Right renal cortex interstitium (tissue), 3 donors: Measurements from ENCODE around the gene KCNAB1. TPM values are rescaled to one million over a fixed set of nuclear protein-coding genes. Genes with fewer than 3 reads are reported as not detected.

Experiments
- DNase-seq, 3 donors: peaks; one replicate each; pipeline ENCODE4 v3.0.0-alpha.2; 2013; ENCODE audit warnings: low read depth in 3 of 3, low spot score in 2 of 3
- polyA plus RNA-seq, 3 donors: library from polyadenylated mRNA; unstranded; fragments of 120-200 nt; gene quantifications; one replicate each; pipeline ENCODE4 v1.2.1, GENCODE V29; 2013; ENCODE audit not compliant: insufficient read length in 3 of 3

KCNAB1 gene
- polyA plus RNA-seq, 3 donors, result 2.9 to 3.7 (median 3.0) TPM

DNA sequence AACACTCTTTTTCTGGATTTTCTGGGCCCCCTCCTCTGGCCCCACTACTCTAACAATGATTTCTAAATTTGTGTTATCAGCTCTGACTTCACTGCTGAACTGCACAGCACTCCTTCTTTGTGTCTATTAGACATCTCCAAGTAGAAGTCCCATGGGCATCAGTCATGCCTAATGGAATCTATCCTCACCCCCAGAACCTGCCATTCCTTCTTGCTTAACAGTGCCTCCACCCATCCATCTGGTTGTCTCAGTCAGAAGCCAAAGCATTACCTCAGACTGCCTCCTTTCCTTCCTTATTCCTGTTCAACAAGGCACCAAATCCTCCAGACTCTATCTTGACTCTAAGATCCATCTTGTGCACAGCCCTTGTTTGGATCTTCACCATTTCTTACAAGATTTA is 398.3 kb downstream of the KCNAB1 start:
- no peak for DNase-seq

- DNase-seq, result no peak
These were observed 399.4 kb downstream of the KCNAB1 start for GRCh38 chr3:156519758-156520162.

DNA sequence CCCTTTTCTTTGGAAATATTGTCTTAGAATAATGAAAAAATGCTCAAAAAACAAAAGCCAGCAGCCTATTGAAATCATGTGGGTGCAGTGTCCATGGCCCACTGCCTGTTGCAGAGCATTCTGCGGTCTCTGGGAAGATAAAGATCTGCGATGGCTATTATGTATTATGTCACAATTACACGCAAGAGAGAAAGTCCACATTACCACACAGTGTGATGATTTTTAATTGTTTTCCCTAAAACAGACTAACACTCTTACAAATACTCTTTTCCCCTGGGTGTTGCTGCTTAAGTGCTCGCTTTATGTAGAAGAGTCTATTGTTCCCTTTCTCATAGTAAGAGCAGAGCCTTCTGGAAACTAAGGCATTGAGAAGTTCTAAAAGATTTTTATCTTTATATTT is 402.3 kb downstream of the KCNAB1 start:
- no peak for DNase-seq

DNA sequence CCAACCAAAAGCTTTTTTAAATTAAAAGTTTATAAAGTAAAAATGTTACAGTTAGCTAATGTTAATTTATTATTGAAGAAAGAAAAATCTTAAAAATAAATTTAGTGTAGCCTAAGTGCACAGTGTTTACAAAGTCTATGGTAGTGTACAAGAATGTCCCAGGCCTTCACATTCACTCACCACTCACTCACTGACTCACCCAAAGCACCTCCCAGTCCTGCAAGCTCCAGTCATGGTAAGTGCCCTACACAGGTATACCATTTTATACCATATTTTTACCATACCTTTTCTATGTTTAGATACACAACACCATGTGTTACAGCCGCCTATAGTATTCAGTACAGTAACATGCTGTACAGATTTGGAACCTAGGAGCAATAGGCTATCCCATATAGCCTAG is 405.4 kb downstream of the KCNAB1 start:
- no peak for DNase-seq

DNA sequence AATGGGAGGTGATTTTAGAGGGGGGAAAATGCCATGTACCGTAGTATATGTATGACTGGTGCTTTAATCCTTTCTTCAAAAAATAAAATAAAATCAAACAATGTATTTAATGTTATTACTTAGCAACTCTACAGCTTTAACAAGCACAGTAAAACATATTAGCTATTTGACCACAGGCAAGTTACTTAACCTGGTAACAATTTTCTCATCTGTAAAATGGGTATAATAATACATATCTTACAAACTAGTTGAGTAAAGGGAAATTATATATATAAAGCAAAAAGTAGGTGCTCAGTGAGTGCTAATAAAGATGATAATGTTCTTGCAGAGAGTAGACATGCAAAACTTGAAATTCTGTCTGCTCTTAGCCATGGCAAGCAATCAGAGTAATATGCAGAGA is 406.7 kb downstream of the KCNAB1 start:
- no peak for DNase-seq

DNA sequence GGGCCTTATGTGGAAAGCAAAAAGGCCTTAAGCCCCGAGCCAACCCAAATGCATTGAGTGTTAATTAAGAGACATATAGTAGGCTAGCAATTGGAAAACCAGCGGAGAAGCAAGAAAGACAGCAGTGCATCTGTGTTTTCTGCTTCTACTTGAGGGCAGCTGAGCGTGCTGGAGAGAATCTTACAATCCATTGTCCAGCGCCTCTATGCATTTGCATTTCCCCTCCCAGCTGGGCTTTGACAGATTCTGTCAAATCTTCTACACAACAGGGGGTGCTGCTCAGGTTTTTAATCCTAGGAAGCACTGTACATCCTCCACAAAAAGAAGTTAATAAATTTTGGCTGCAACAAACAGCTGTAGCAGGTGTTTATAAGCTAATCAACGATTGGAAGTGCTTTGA is 410.6 kb downstream of the KCNAB1 start:
- DNase-seq, result no peak

- DNase-seq, result no peak
These were observed 412.4 kb downstream of the KCNAB1 start for GRCh38 chr3:156532730-156533129.

- DNase-seq, result no peak
These were observed 412.8 kb downstream of the KCNAB1 start for GRCh38 chr3:156533205-156533604.

DNA sequence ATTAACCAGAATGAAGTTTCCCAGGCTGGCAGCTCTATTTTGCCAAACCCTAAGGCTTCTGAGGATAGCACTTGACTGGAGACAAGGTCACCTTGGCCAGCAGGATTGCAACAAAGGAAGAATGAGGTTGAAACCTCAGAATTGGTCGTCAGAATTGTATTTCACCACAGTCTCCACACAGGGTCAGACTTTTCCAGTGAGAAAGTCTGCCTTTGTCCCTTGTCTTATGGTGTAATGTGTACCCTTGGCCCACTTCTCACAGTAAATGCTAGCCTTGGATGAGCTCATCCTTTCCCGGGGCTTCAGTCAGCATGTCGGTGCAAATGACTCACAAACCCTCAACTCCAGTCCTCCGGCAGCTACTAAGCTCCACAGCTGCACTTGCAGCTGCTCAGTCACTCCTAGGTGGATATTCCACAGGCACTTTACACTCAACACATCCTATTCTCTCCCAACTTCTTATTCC is 414.8 kb downstream of the KCNAB1 start:
- peak in 2 of 3 donors; percentile 27 to 47 for DNase-seq

- no peak for DNase-seq
These were observed 415.4 kb downstream of the KCNAB1 start for GRCh38 chr3:156535798-156536197.

DNA sequence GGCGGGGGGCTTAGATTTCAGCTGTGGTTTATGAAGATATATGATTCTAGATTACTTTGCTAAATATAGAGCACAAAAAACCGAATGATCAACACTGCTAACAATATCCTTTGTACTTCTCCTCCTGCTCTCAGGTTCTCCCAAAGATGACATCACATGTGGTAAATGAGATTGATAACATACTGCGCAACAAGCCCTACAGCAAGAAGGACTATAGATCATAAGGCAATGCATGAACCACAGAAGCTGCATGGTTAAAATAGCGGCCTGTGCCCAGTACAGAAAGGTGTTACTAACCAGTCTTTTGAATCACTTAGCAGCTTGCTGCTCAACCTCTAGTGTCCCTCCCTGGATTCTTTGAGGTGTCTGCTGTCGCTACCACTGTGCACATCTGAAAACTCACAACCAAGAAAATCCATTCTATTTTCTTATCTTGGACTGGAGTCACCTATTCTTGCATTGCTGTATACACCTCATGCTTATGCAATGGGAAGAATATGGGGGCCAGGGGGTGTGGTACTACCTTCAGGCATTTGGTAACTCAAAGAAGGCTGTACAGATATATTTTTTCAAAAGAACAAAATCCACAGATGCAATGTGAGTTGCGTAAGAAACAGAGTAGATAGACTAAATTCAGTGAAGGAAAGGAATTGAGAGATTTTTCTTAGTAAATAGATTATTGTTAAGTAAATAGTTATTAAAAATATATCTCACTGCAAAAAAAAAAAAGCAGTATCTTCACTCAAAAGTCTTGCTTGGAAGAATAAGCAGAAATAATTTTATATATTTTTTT is 416.3 kb downstream of the KCNAB1 start:
- no peak for DNase-seq

DNA sequence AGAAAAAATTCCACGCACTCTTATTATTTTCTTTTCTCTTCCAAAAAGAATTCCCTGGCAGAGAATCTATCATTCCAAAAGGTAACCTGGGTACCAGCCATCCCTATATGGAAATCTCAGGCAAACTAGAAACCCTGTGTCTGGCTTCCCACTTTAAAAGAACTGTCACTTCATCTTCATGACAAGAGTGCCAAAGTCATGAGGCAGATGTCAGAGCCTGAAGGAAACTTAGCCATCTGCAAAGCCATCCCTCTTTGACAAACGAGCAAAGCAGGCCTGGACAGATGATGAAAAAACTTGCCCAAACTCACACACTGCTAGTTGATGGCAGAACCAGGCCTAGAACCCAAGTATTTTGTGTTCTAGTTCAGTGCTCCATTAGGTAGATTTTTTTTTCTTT is 418.7 kb downstream of the KCNAB1 start:
- no peak for DNase-seq

- DNase-seq, result no peak
These were observed 419.4 kb downstream of the KCNAB1 start for GRCh38 chr3:156539802-156540201.

DNA sequence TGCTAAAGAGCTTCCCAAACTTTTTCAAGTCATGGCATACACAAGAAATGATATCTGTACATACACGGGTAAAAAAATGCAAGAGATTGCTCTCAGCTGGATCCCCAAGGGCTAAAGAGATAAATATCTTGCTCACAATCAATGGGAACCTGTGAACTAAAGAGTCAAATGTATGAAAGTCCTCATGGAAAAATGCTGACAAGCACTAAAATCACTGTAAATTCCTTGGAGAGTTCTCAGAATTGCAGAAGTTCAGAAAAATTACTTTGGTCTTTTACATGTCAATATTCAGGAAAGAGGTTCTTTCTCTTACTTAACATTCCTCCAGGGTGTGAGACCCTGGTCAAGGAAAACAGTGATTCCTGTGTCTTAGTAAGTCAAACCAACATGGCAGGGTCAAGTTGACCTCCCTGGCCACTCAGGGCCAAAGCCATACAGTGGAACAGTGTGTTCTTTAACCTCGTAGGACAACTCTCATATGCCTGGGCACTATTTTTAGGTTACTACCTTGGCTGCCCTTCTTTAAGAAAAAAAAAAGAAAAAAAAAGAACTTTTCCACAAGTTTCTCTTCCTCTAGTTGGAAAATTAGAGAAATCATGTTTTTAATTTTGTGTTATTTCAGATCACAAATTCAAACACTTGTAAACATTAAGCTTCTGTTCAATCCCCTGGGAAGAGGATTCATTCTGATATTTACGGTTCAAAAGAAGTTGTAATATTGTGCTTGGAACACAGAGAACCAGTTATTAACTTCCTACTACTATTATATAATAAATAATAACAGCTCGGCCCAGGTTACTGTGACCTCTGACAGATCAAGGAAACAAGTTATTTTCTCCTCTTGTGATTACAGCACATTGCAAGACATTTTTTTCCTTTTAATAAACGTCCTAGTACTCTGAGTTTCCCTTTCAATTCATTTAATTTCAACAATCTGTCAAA is 422.0 kb downstream of the KCNAB1 start:
- no peak for DNase-seq

DNA sequence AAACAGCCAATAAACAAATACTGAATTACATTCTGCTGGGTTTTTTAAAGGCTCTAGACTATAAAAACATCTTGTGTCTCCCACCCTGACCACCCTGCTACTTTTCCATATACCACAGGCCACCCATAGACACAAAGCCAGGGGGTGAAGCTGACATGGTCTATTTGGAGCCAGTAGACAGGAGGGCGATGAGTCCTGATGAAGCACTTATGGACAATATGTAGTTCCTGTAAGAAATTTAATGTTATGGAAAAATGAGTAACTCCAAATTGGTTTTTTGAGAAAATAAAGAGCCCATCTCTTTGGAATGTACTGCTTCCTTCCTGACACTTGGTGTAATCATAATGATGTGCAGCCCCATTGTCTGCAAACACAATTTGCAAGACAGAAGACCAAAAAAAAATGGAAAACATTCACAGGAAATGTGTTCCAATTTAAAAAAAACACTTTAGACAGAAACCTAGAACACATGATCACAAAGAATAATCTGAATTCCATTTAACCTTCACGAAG is 422.7 kb downstream of the KCNAB1 start:
- no peak for DNase-seq

DNA sequence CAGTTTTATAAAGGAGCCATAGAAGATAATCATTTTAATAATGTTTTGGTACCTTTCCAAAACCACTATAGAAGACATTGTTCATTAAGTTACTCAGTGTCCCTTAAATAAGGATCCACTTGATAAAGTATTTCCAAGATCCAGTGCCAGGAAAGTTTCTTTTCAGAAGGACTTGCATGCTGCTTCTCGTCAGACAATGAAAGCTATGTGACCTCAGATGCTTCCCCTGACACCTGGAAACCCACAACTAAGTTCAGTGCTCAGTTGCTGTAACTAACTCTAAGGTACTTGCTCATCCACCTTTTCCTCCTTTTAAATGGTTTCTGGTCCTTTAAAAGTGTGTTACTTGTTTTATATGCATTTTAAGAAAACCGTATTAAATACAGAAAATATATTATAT is 427.3 kb downstream of the KCNAB1 start:
- no peak for DNase-seq

DNA sequence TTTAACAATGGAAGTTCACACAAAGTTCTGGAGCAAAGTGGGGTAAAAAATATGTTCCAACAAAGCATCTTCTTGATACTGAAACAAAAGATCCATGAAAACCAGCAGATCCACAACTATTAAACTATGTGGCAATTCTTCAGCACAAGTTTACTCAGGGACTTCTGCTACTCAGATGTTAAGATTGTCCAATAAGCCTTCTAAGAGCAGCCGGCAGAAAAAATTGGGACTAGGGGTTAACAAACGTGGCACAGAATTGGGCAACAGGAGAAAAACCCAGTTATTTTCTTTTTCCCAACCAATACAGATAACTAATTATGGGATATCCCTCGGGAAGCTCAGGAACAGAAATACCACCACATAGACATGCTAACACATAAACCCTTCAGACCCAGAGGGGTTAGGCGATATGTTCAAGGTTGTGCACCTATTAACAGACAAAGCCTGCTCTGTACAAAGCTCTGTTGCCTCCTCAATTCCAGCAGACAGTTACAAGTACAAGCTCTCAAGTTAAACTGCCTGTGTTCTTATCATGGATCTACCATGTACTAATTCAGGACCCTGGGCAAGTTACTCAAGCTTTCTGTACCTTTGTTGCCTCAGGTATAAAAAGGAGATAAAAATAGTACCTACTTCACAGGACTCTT is 427.8 kb downstream of the KCNAB1 start:
- no peak for DNase-seq

DNA sequence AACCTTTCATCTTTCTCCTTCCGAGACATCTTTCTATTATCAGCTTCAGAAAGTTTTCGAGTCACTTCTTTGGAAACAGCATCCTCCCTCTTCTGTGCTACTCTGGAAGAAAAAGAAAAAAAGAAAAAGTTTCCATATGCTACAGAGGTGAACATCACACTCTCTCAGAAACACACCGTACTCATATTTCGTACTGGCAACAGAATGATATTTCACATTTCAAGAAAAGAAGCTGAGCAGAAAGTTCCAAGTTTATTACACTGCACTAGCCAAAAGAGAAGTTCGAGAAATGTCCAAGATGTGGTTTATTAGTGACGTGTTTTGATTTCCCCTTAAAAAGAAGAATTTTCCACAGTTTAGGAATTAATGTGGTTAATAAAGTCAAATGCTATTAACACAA is 428.5 kb downstream of the KCNAB1 start:
- no peak for DNase-seq

DNA sequence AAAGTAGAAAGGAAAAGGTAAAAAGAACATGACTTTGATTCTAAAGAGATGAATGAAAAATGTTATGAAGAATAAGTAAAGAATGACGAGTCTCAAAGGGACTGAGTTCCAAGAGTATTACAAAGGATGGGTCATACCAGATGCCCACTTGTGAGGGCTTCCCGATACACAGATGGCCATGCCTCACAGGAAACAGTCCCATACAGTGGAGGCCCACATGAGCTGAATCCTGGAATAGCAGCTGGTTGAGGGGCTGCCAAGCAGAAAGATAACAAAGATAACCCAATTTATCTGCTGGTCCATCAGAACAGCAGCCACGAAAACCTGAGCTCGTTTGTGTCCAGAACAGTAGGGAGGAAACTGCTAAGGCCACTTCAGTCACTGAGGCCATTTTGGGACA is 430.9 kb downstream of the KCNAB1 start:
- no peak for DNase-seq

- DNase-seq, result no peak
These were observed 431.4 kb downstream of the KCNAB1 start for GRCh38 chr3:156551746-156552145.

GRCh38 chr3:156552973-156553372 is 432.6 kb downstream of the KCNAB1 start:
- DNase-seq, result no peak
